K562 (cell line): Measurements from ENCODE around the gene APIP. TPM values are rescaled to one million over a fixed set of nuclear protein-coding genes. Genes with fewer than 3 reads are reported as not detected.

Source experiments
- AFF1 ChIP-seq, 2 experiments: fragments of 450-650 bp; IDR thresholded peaks; 2 replicates each; pipeline ENCODE4 v1.6.1; 2018; ENCODE audit warnings: mild to moderate bottlenecking in 2 of 2, low read depth in 1 of 2; ENCODE audit not compliant: partially characterized antibody in 2 of 2
- ATF1 ChIP-seq, 2 experiments: fragments of 450-650 bp in 1 of 2; IDR thresholded peaks; 2 replicates each; pipeline ENCODE4 v1.6.1; 2016; ENCODE audit warnings: missing compliant biosample characterization in 1 of 2, missing genetic modification characterization in 1 of 2
- ATF3 ChIP-seq, 2 experiments: fragments of 450-650 bp in 1 of 2; sonication (generic) in 1 of 2; formaldehyde crosslinking in 1 of 2; IDR thresholded peaks in 1 of 2; conservative IDR thresholded peaks in 1 of 2; 2 replicates each; pipeline versions ENCODE4 v1.6.1 to v1.8.1; 2016 to 2023; ENCODE audit warnings: mild to moderate bottlenecking in 2 of 2, moderate library complexity in 2 of 2, inconsistent platforms in 1 of 2, missing genetic modification reagents in 1 of 2
- CHD1 ChIP-seq: fragments of 200-600 bp; sonication (generic); IDR thresholded peaks from one replicate; pipeline ENCODE4 v1.6.1; 2012; ENCODE audit warnings: mild to moderate bottlenecking, moderate library complexity, low read length, inconsistent platforms
- CREM ChIP-seq: IDR thresholded peaks from 2 replicates; pipeline ENCODE4 v1.6.1; 2014; ENCODE audit warnings: antibody characterized with exemption, low read depth
- E2F1 ChIP-seq: sonication (generic); formaldehyde crosslinking; IDR thresholded peaks from 2 replicates; pipeline ENCODE4 v1.8.1; 2023; ENCODE audit warnings: mild to moderate bottlenecking, missing genetic modification reagents, moderate library complexity
- E2F5 ChIP-seq: sonication (generic); formaldehyde crosslinking; IDR thresholded peaks from 2 replicates; pipeline ENCODE4 v1.8.0; 2022; ENCODE audit warnings: mild to moderate bottlenecking, missing genetic modification reagents
- HDAC2 ChIP-seq: fragments of 450-650 bp; IDR thresholded peaks from 2 replicates; pipeline ENCODE4 v1.6.1; 2016; ENCODE audit warnings: mild to moderate bottlenecking
- HDAC8 ChIP-seq: fragments of 450-650 bp; IDR thresholded peaks from 2 replicates; pipeline ENCODE4 v1.6.1; 2016; ENCODE audit warnings: mild to moderate bottlenecking, missing genetic modification characterization, moderate library complexity, missing compliant biosample characterization
- MTA1 ChIP-seq: fragments of 450-650 bp; IDR thresholded peaks from 2 replicates; pipeline ENCODE4 v1.6.1; 2017; ENCODE audit warnings: borderline replicate concordance
- NKRF ChIP-seq: fragments of 450-650 bp; IDR thresholded peaks from 2 replicates; pipeline ENCODE4 v1.6.1; 2016; ENCODE audit warnings: borderline replicate concordance
- RNF2 ChIP-seq: sonication (generic); IDR thresholded peaks from 2 replicates; pipeline ENCODE4 v1.6.1; 2016
- ZBTB17 ChIP-seq: fragments of 450-650 bp; formaldehyde crosslinking; IDR thresholded peaks from 2 replicates; pipeline ENCODE4 v1.4.0; 2020; ENCODE audit warnings: mild to moderate bottlenecking
- ZFX ChIP-seq: sonication (generic); formaldehyde crosslinking; IDR thresholded peaks from 2 replicates; pipeline ENCODE4 v1.8.0; 2022; ENCODE audit warnings: mild to moderate bottlenecking, missing genetic modification reagents, moderate library complexity
- polyA plus RNA-seq, 8 experiments: library from polyadenylated mRNA; depleted of rRNA in 4 of 8; stranded (reverse) in 5 of 8; unstranded in 3 of 8; fragments of >200 nt; fragmentation: Nextera tagmentation in 2 of 8; fragmentation: Illumina TruSeq in 1 of 8; extraction: Ambion mirVana in 2 of 8; extraction: Trizol in 1 of 8; gene quantifications; 2 replicates each; pipeline versions ENCODE4 v1.2.1 to v1.2.3, GENCODE V29; 2011 to 2014; ENCODE audit warnings: inconsistent platforms in 1 of 8, missing spikeins in 1 of 8
- total RNA-seq, 7 experiments: library from RNA; depleted of rRNA in 6 of 7; stranded (reverse); fragments of >200 nt in 6 of 7; fragmentation: Illumina TruSeq in 2 of 7; extraction: Trizol in 2 of 7; gene quantifications; 2 replicates each; pipeline versions ENCODE4 v1.2.1 to v1.2.3, GENCODE V29; 2011 to 2021; ENCODE audit warnings: low replicate concordance in 1 of 7

APIP gene
- total and polyA plus RNA-seq, 9 of the 15 experiments (the other 6 are each of a cell fraction or from before 2014, with no cell fraction given): 63.7 to 110 (median 82.8) TPM

GRCh38 chr11:34916843-34917770, 928 bp upstream of the APIP start (continued):
- TF ChIP-seq E2F1 (CRISPR knock-in tag) (peak; percentile 58; the same call in 1 of the 2 replicates), HDAC2 (0 out of 2 replicates have a peak, but pooled peaks have one; percentile 0), CHD1 (peak; percentile 73), RNF2 (no peak), ATF3 (IDR thresholded peaks at IDR 0.05) (0 out of 2 replicates have a peak, but pooled peaks have one; percentile 6), ATF3 (CRISPR knock-in tag; conservative IDR thresholded peaks at IDR 0.05) (0 out of 2 replicates have a peak, but pooled peaks have one; percentile 20), E2F5 (CRISPR knock-in tag) (0 out of 2 replicates have a peak, but pooled peaks have one; percentile 60), AFF1 (IDR thresholded peaks at IDR 0.05; ENCODE audit: low read depth in 1 of 2, partially characterized antibody in 2 of 2) (peak in 1 of 2 experiments; percentile 3), MTA1 (0 out of 2 replicates have a peak, but pooled peaks have one; percentile 1), ZFX (CRISPR knock-in tag) (peak; percentile 2; the same call in 1 of the 2 replicates), NKRF (0 out of 2 replicates have a peak, but pooled peaks have one; percentile 6), ATF1 (CRISPR knock-in tag; IDR thresholded peaks at IDR 0.05) (no peak), ATF1 (tag; IDR thresholded peaks at IDR 0.05) (peak; percentile 67), HDAC8 (tag) (0 out of 2 replicates have a peak, but pooled peaks have one; percentile 7), ZBTB17 (CRISPR knock-in tag) (no peak), CREM (peak; percentile 71; the same call in 1 of the 2 replicates)
